Adrenal gland (tissue), 5 donors: ENCODE data around the gene IQGAP2.

Experiments used
- POLR2A ChIP-seq, 2 donors: fragments of 450-650 bp; IDR thresholded peaks; one replicate each; pipeline ENCODE4 v1.6.1; 2017; ENCODE audit warnings: antibody characterized with exemption in 2 of 2, mild to moderate bottlenecking in 2 of 2, moderate library complexity in 1 of 2
- TF ChIP-seq, protein P1 (sequence below), 6 experiments: fragments of 450-650 bp in 4 of 6; fragments of 200-600 bp in 2 of 6; sonication (generic) in 1 of 6; IDR thresholded peaks; 1 replicate in 5 of 6; 2 replicates in 1 of 6; pipeline versions ENCODE4 v1.5.1 to v1.8.0; 2016 to 2021; ENCODE audit warnings: antibody characterized with exemption in 6 of 6, mild to moderate bottlenecking in 2 of 6, moderate library complexity in 1 of 6
- donor health status: DM: no; HTN: no; CAD: no.

- TF ChIP-seq, protein P1, sequence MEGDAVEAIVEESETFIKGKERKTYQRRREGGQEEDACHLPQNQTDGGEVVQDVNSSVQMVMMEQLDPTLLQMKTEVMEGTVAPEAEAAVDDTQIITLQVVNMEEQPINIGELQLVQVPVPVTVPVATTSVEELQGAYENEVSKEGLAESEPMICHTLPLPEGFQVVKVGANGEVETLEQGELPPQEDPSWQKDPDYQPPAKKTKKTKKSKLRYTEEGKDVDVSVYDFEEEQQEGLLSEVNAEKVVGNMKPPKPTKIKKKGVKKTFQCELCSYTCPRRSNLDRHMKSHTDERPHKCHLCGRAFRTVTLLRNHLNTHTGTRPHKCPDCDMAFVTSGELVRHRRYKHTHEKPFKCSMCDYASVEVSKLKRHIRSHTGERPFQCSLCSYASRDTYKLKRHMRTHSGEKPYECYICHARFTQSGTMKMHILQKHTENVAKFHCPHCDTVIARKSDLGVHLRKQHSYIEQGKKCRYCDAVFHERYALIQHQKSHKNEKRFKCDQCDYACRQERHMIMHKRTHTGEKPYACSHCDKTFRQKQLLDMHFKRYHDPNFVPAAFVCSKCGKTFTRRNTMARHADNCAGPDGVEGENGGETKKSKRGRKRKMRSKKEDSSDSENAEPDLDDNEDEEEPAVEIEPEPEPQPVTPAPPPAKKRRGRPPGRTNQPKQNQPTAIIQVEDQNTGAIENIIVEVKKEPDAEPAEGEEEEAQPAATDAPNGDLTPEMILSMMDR (IDR thresholded peaks at IDR 0.05): no peak
- TF ChIP-seq POLR2A (IDR thresholded peaks at IDR 0.05): no peak
Observed at GRCh38 chr5:76579166-76579937, 176.3 kb downstream of the IQGAP2 start.
